Activated CD8-positive, alpha-beta T cell treated with anti-CD3 and anti-CD28 coated beads, Interleukin-2, amount 10 ng/mL, durations not matched to agents 7 days and 5 days (primary cell): ENCODE results near the gene GPR107. TPM values are rescaled to one million over a fixed set of nuclear protein-coding genes. Genes with fewer than 3 reads are reported as not detected.
"Not testable (repeated sequence)": the region's sequence is repeated elsewhere in the genome, so short reads cannot be mapped to it uniquely, and the experiment has no call there.

Source experiments
- ATAC-seq: fragments of 150-1000 bp; cut with Tn5 transposase; one replicate; pipeline ENCODE4 v1.10.0; 2021; ENCODE audit warnings: moderate library complexity
- CTCF ChIA-PET: fragments of 350-600 bp; sonication (Branson Sonifier 250); formaldehyde crosslinking; loops from one replicate; lab custom pipeline; 2021; ENCODE audit warnings: antibody characterized with exemption; lab: Charles Lee
- POLR2A ChIA-PET: fragments of 350-600 bp; sonication (Branson Sonifier 250); formaldehyde crosslinking; loops from one replicate; lab custom pipeline; 2021; ENCODE audit warnings: antibody characterized with exemption; lab: Charles Lee
- DNase-seq: peaks from one replicate; pipeline ENCODE4 v3.0.0-alpha.2; 2020
- H3K27ac Mint-ChIP-seq: one replicate; pipeline ENCODE4 v1.8.0; 2021; ENCODE audit warnings: mild to moderate bottlenecking, mixed read lengths
- H3K27me3 Mint-ChIP-seq: one replicate; pipeline ENCODE4 v1.8.0; 2021; ENCODE audit warnings: low read depth, mixed read lengths
- H3K36me3 Mint-ChIP-seq: one replicate; pipeline ENCODE4 v1.8.0; 2021; ENCODE audit warnings: low read depth, mixed read lengths
- H3K4me1 Mint-ChIP-seq: one replicate; pipeline ENCODE4 v1.8.0; 2021; ENCODE audit warnings: low read depth, mixed read lengths
- H3K4me3 Mint-ChIP-seq: one replicate; pipeline ENCODE4 v1.8.0; 2021; ENCODE audit warnings: mild to moderate bottlenecking, mixed read lengths
- H3K9me3 Mint-ChIP-seq: one replicate; pipeline ENCODE4 v1.8.0; 2022; ENCODE audit warnings: mixed read lengths; ENCODE audit not compliant: insufficient read depth
- total RNA-seq, 2 experiments: library from RNA; stranded (reverse); gene quantifications; one replicate each; pipeline ENCODE4 v1.2.3, GENCODE V29; 2021

GPR107 gene
- total RNA-seq, 2 experiments from 2014 or later = 22.5 to 24.4 TPM

DNA sequence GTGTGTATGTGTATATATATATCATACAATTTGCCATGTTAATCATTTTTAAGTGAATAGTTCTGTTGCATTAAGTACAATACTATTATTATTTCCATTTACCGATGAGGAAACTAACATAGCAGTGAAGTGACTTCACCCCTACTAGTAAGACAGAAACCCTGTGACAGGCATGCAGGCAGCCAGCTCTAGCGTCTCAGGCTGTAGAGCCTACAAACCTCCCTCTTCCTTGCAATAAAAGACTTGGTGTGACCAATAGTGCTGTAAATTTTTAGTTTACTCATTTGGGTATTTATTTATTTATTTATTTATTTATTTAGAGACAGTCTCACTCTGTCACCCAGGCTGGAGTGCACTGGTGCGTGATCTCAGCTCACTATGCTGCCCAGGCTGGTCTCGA is 35.4 kb upstream of the GPR107 start:
- POLR2A ChIA-PET = interaction anchor here (0.9 to 1.5 kb wide), 2 partner anchors 12 to 17 kb away, joined by 3 to 4 read pairs; no protein-coding TSS in a partner anchor
- no peaks in the 10 kb centered on the region for H3K27me3 Mint-ChIP-seq

DNA sequence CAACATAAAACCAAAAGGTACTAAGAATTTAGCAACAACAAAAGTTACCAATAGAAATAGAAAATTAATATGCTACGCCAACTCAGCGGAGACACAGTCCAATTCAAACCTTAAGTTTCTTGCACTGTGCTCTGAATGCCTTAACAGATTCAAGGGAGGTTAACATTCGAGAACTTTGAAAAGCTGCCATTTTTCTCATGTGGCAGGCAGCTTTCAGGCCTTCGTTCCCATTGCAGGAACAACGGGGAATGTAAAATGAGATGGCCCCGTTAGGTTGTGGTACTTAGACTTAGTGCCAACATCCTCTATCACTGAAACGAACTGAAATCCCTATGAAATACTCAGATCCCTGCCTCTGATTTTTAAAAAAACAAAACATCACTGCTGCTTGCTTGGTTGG is 33.1 kb upstream of the GPR107 start:
- POLR2A ChIA-PET = interaction anchor here (0.7 to 1.0 kb wide), 2 partner anchors 11 to 132 kb away, joined by 3 to 5 read pairs; no protein-coding TSS in a partner anchor
- peaks cover 67% of the 10 kb centered on the region for H3K36me3 Mint-ChIP-seq
- H3K27ac Mint-ChIP-seq = peak overlapping the region; percentile 34
- no peak overlapping the region for H3K4me3 Mint-ChIP-seq
- ATAC-seq (no peak), DNase-seq (no peak)
- no peaks in the 10 kb centered on the region for H3K27me3 Mint-ChIP-seq
- CTCF ChIA-PET = interaction anchor here (1.0 to 1.4 kb wide), 2 partner anchors 8 to 12 kb away, joined by 3 to 4 read pairs; no protein-coding TSS in a partner anchor
- peaks cover 69% of the 10 kb centered on the region for H3K4me1 Mint-ChIP-seq
- H3K9me3 Mint-ChIP-seq = peaks cover 11% of the 10 kb centered on the region

More for the DNA sequence above, 35.4 kb upstream of the GPR107 start:
- Mint-ChIP-seq H3K27ac (no peak overlapping the region), H3K9me3 (peaks cover 11% of the 10 kb centered on the region), H3K4me3 (no peak overlapping the region), H3K4me1 (peaks cover 56% of the 10 kb centered on the region), H3K36me3 (peaks cover 73% of the 10 kb centered on the region)
- DNase-seq (no peak), ATAC-seq (no peak)
- CTCF ChIA-PET = interaction anchor here (1.0 to 2.5 kb wide), 2 partner anchors 10 to 18 kb away, joined by 3 to 16 read pairs; no protein-coding TSS in a partner anchor

GRCh38 chr9:130021123-130021522 is 32.6 kb upstream of the GPR107 start:
- Mint-ChIP-seq H3K9me3 (peaks cover 10% of the 10 kb centered on the region), H3K4me1 (peaks cover 74% of the 10 kb centered on the region), H3K27me3 (no peaks in the 10 kb centered on the region), H3K27ac (no peak overlapping the region), H3K36me3 (peaks cover 66% of the 10 kb centered on the region), H3K4me3 (no peak overlapping the region)
- DNase-seq (no peak), ATAC-seq (no peak)
- ChIA-PET POLR2A (interaction anchor here (1.0 kb wide), 1 partner anchor 10 kb away, joined by 5 read pairs; no protein-coding TSS in a partner anchor), CTCF (interaction anchor here (1.4 kb wide), 1 partner anchor 13 kb away, joined by 4 read pairs; no protein-coding TSS in a partner anchor)

DNA sequence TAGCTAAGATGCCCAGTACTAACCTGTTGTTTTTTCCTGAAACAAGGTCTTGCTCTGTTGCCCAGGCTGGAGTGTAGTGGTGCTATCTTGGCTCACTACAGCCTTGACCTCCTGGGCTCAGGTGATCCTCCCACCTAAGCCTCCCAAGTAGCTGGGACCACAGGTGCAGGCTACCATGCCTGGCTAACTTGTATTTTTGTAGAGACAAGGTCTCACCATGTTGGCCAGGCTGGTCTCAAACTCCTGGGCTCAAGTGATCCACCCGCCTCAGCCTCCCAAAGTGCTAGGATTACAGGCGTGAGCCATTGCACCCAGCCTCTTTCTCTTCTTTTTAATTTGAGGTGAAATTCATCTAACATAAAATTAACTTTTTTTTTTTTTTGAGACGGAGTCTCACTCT is 31.9 kb upstream of the GPR107 start:
- Mint-ChIP-seq H3K4me1 (peaks cover 75% of the 10 kb centered on the region), H3K36me3 (peaks cover 59% of the 10 kb centered on the region)
- not testable (repeated sequence) for H3K27me3 Mint-ChIP-seq, H3K27ac Mint-ChIP-seq, DNase-seq, H3K9me3 Mint-ChIP-seq, H3K4me3 Mint-ChIP-seq, ATAC-seq
- ChIA-PET CTCF (interaction anchor here (0.8 to 1.4 kb wide), 2 partner anchors 10 to 13 kb away, joined by 3 to 4 read pairs; no protein-coding TSS in a partner anchor), POLR2A (interaction anchor here (0.8 kb wide), 1 partner anchor 88 kb away, joined by 3 read pairs; no protein-coding TSS in a partner anchor)

DNA sequence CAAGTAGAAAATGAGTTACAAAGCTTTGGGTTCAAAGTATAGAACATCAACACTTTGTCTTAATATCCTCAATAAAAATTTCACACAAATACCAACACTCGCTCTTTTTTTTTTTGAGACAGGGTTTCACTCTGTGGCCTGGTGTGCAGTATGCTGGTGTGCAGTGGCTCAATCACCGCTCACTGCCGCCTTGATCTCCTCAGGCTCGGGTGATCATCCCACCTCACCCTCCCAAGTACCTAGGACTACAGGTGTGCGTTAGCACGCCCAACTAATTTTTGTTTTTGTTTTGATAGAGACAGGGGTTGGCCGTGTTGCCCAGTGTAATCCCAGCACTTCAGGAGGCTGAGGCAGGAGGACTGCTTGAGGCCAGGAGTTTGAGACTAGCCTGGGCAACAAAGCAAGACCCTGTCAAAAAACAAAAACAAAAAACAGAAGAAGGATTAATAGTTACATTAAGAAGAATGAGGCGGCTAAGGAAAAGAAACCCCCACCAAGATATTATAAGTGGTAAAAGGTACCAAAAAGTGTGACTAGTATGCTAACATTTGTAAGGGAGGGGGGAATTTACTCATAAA is 31.1 kb upstream of the GPR107 start:
- H3K9me3 Mint-ChIP-seq = no peaks in the 10 kb centered on the region
- peaks cover 58% of the 10 kb centered on the region for H3K36me3 Mint-ChIP-seq
- CTCF ChIA-PET = interaction anchor here (0.8 kb wide), 1 partner anchor 9 kb away, joined by 3 read pairs; no protein-coding TSS in a partner anchor
- POLR2A ChIA-PET = interaction anchor here (1.0 to 1.4 kb wide), 5 partner anchors 9 to 138 kb away, joined by 3 to 4 read pairs (median 3); no protein-coding TSS in a partner anchor
- H3K4me3 Mint-ChIP-seq = no peak overlapping the region
- H3K4me1 Mint-ChIP-seq = peaks cover 80% of the 10 kb centered on the region
- no peak for ATAC-seq
- no peaks in the 10 kb centered on the region for H3K27me3 Mint-ChIP-seq
- DNase-seq = no peak
- H3K27ac Mint-ChIP-seq = peak overlapping the region; percentile 9

DNA sequence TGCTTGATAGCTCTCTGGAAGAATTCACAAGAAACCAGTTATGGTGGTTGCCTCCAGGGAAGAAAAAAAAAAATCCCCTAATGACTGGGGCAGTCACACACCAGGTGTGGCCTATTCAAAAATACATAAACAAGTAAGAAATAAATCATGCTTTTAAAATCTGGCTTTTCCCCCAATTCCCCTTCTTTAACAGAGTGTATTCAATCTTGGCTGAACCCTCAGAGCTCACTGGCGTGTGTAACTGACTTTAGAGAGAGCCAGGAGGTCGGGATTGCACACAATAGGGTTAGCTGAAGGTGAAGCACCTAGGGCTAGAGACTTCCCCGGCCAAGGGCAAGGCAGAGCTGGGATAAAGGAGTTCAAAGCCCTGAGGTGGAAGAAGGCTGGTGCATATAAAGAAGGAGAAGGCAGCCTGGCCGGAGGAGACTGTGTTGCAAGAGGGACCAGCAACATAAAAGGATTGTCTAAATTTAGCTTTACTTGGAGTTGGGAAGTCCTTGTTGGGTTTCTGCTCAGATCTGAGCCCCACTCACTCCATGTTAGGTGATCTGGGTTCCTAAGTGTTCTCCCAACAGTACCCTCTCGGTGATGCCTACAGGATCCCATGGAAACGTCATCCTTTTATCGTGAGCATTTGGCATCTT is 30.4 kb upstream of the GPR107 start:
- Mint-ChIP-seq H3K4me3 (no peak overlapping the region), H3K9me3 (no peaks in the 10 kb centered on the region), H3K27ac (peak overlapping the region; percentile 65), H3K36me3 (peaks cover 59% of the 10 kb centered on the region), H3K27me3 (no peaks in the 10 kb centered on the region), H3K4me1 (peaks cover 84% of the 10 kb centered on the region)
- no peak for DNase-seq
- ATAC-seq = peak; percentile 22
- POLR2A ChIA-PET = interaction anchor here (1.0 to 1.4 kb wide), 5 partner anchors 9 to 138 kb away, joined by 3 to 4 read pairs (median 3); no protein-coding TSS in a partner anchor
- CTCF ChIA-PET = no interaction called here

DNA sequence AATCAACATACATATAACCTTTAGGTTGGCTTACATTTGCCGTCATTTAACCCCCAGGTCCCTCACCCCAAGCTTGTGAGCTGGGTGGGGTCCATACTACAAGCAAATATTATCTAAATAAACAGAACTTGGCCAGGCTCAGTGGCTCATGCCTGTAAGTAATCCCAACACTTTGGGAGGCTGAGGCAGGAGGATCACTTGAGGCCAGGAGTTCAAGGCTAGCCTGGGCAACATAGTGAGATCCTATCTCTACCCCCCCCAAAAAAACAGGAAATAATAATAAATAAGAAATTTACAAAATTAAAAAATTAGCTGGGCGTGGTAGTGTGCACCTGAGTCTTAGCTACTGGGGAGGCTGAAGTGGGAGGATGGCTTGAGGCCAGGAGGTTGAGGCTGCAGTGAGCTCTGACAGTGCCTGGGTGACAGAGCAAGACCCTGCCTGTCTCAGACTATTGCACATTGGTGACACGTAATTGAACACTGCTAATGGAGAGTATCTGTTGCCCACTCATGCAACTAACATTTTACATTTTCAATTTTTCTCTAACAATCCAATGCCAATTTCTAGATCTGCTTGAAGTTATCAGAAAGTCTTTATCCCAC is 29.6 kb upstream of the GPR107 start:
- CTCF ChIA-PET = interaction anchor here (0.7 kb wide), 1 partner anchor 12 kb away, joined by 3 read pairs; no protein-coding TSS in a partner anchor
- POLR2A ChIA-PET = interaction anchor here (1.0 to 1.4 kb wide), 4 partner anchors 15 to 137 kb away, joined by 3 to 4 read pairs (median 4); no protein-coding TSS in a partner anchor
- H3K9me3 Mint-ChIP-seq = no peaks in the 10 kb centered on the region
- no peak for ATAC-seq
- peaks cover 63% of the 10 kb centered on the region for H3K36me3 Mint-ChIP-seq
- no peak overlapping the region for H3K4me3 Mint-ChIP-seq
- DNase-seq = no peak
- peaks cover 91% of the 10 kb centered on the region for H3K4me1 Mint-ChIP-seq
- H3K27me3 Mint-ChIP-seq = no peaks in the 10 kb centered on the region
- peak overlapping the region; percentile 65 for H3K27ac Mint-ChIP-seq

GRCh38 chr9:130024597-130024994 is 29.1 kb upstream of the GPR107 start:
- H3K27ac Mint-ChIP-seq = no peak overlapping the region
- H3K9me3 Mint-ChIP-seq = no peaks in the 10 kb centered on the region
- CTCF ChIA-PET = no interaction called here
- POLR2A ChIA-PET = interaction anchor here (1.0 kb wide), 1 partner anchor 15 kb away, joined by 4 read pairs; no protein-coding TSS in a partner anchor
- ATAC-seq = no peak
- H3K4me3 Mint-ChIP-seq = no peak overlapping the region
- H3K36me3 Mint-ChIP-seq = peaks cover 63% of the 10 kb centered on the region
- no peak for DNase-seq
- peaks cover 92% of the 10 kb centered on the region for H3K4me1 Mint-ChIP-seq
- H3K27me3 Mint-ChIP-seq = no peaks in the 10 kb centered on the region

- CTCF ChIA-PET = interaction anchor here (0.5 to 3.4 kb wide), 5 partner anchors 9 to 31 kb away, joined by 3 to 16 read pairs (median 3); no protein-coding TSS in a partner anchor
- ATAC-seq (no peak), DNase-seq (no peak)
- H3K4me3 Mint-ChIP-seq = no peak overlapping the region
- no peaks in the 10 kb centered on the region for H3K27me3 Mint-ChIP-seq
- peaks cover 56% of the 10 kb centered on the region for H3K36me3 Mint-ChIP-seq
- H3K27ac Mint-ChIP-seq = peak overlapping the region; percentile 74
- peaks cover 94% of the 10 kb centered on the region for H3K4me1 Mint-ChIP-seq
- POLR2A ChIA-PET = interaction anchor here (0.6 to 7.9 kb wide), 7 partner anchors 13 to 207 kb away, joined by 3 to 68 read pairs (median 3); partner anchors contain the start of gene FNBP1
- no peaks in the 10 kb centered on the region for H3K9me3 Mint-ChIP-seq
These were observed 26.9 kb upstream of the GPR107 start for GRCh38 chr9:130026583-130027340.

- Mint-ChIP-seq H3K4me1 (peaks cover 95% of the 10 kb centered on the region), H3K36me3 (peaks cover 56% of the 10 kb centered on the region), H3K9me3 (no peaks in the 10 kb centered on the region), H3K27me3 (no peaks in the 10 kb centered on the region), H3K27ac (peak overlapping the region; percentile 74), H3K4me3 (peak overlapping the region; percentile 7)
- CTCF ChIA-PET = interaction anchor here (0.5 to 3.4 kb wide), 6 partner anchors 8 to 64 kb away, joined by 3 to 17 read pairs (median 4); no protein-coding TSS in a partner anchor
- ATAC-seq (no peak), DNase-seq (no peak)
- POLR2A ChIA-PET = interaction anchor here (0.6 to 7.9 kb wide), 4 partner anchors 12 to 141 kb away, joined by 3 to 68 read pairs (median 18); partner anchors contain the start of genes FNBP1 and GPR107
These were observed 26.0 kb upstream of the GPR107 start for GRCh38 chr9:130027533-130028365.
